ENCODE results near the gene DCBLD1. TPM values are rescaled to one million over a fixed set of nuclear protein-coding genes. Genes with fewer than 3 reads are reported as not detected.

The DCBLD1 gene
- total and polyA plus RNA-seq, 4 donors = 2.7 to 10.4 (median 4.4) TPM

GRCh38 chr6:117521791-117522502, 39.5 kb downstream of the DCBLD1 start:
- no peak for DNase-seq (ENCODE audit: low spot score)
- Histone ChIP-seq H3K36me3 (ENCODE audit: control insufficient read depth in 4 of 4, insufficient read depth in 3 of 4, low read depth in 1 of 4, low read length in 3 of 4) (no peaks in the 10 kb centered on the region), H3K27ac (ENCODE audit: low read depth in 1 of 2, low read length in 2 of 2) (no peak overlapping the region), H3K27me3 (ENCODE audit: control insufficient read depth in 4 of 4, insufficient read depth in 4 of 4, low read length in 3 of 4) (no peaks in the 10 kb centered on the region), H3K9ac (ENCODE audit: low read depth in 1 of 2, low read length in 2 of 2) (no peak overlapping the region), H3K9me3 (ENCODE audit: control insufficient read depth in 4 of 4, low read length in 3 of 4) (no peaks in the 10 kb centered on the region), H3K4me3 (ENCODE audit: low read depth in 1 of 3, low read length in 3 of 3) (no peak overlapping the region), H3K4me1 (ENCODE audit: control insufficient read depth in 4 of 4, insufficient read depth in 4 of 4, low read length in 3 of 4) (peaks cover 5 to 18% (median 10%) of the 10 kb centered on the region in 4 donors)
- TF ChIP-seq ATF3 (IDR thresholded peaks at IDR 0.05) (no peak), HNF4A (conservative IDR thresholded peaks at IDR 0.05) (no peak), SP1 (IDR thresholded peaks at IDR 0.05) (no peak), FOXA2 (IDR thresholded peaks at IDR 0.05) (no peak), NR2F2 (IDR thresholded peaks at IDR 0.05) (no peak), FOXA1 (IDR thresholded peaks at IDR 0.05) (no peak), EGR1 (IDR thresholded peaks at IDR 0.05; ENCODE audit: low read depth in 2 of 2) (no peak), HNF4G (IDR thresholded peaks at IDR 0.05) (no peak)
- TF ChIP-seq, protein P1, sequence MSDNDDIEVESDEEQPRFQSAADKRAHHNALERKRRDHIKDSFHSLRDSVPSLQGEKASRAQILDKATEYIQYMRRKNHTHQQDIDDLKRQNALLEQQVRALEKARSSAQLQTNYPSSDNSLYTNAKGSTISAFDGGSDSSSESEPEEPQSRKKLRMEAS (IDR thresholded peaks at IDR 0.05) = no peak
- 87% methylated on average over 5 of the region's 5 CpGs for WGBS

DNA sequence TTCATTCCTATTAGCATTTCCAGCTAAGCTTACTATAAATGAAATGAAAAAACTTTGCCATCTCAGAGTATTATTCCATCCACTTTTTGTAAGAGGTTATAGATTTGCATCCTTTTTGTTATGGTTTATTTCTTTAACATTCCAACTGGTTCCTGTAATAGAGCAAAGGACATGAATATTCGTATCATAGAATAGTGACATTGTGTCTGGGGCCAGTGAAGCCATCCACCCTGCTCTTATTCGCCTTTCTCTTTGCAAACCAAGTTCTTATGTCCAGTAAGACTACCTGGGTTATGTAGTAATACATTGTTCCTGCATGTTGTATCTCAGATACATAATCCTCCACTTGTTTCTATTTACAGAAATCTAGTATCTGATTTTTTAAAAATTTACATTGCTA, 43.1 kb downstream of the DCBLD1 start:
- TF ChIP-seq FOXA1 (IDR thresholded peaks at IDR 0.05) (no peak), TAF1 (conservative IDR thresholded peaks at IDR 0.05) (no peak), RXRA (IDR thresholded peaks at IDR 0.05) (no peak), REST (IDR thresholded peaks at IDR 0.05) (no peak), GABPA (IDR thresholded peaks at IDR 0.05 in 1 of 2, conservative IDR thresholded peaks at IDR 0.05 in 1 of 2) (no peak), HNF4G (IDR thresholded peaks at IDR 0.05) (no peak), JUND (IDR thresholded peaks at IDR 0.05) (no peak)
- TF ChIP-seq, protein P1 (IDR thresholded peaks at IDR 0.05) = no peak
- no peak overlapping the region for H3K9ac ChIP-seq (ENCODE audit: low read depth in 1 of 2, low read length in 2 of 2)
- H3K9me3 ChIP-seq (ENCODE audit: control insufficient read depth in 4 of 4, low read length in 3 of 4) = no peaks in the 10 kb centered on the region
- H3K27me3 ChIP-seq (ENCODE audit: control insufficient read depth in 4 of 4, insufficient read depth in 4 of 4, low read length in 3 of 4) = no peaks in the 10 kb centered on the region
- H3K36me3 ChIP-seq (ENCODE audit: control insufficient read depth in 4 of 4, insufficient read depth in 3 of 4, low read depth in 1 of 4, low read length in 3 of 4) = no peaks in the 10 kb centered on the region
- no peak overlapping the region for H3K4me3 ChIP-seq (ENCODE audit: low read depth in 1 of 3, low read length in 3 of 3)
- H3K27ac ChIP-seq (ENCODE audit: low read depth in 1 of 2, low read length in 2 of 2) = no peak overlapping the region
- DNase-seq (ENCODE audit: low spot score) = no peak
- 96% methylated on average over 2 of the region's 2 CpGs for WGBS
- peaks cover 3 to 9% (median 7%) of the 10 kb centered on the region in 4 donors for H3K4me1 ChIP-seq (ENCODE audit: control insufficient read depth in 4 of 4, insufficient read depth in 4 of 4, low read length in 3 of 4)

Data from liver (tissue), 9 donors.